ENCODE data around the gene GPR15LG. TPM values are rescaled to one million over a fixed set of nuclear protein-coding genes. Genes with fewer than 3 reads are reported as not detected.

GPR15LG gene
- total RNA-seq, 4 donors from 2014 or later: not detected

- no peak for DNase-seq
- H3K27ac ChIP-seq: no peak overlapping the region
- TF ChIP-seq POLR2A (IDR thresholded peaks at IDR 0.05) (no peak), CTCF (IDR thresholded peaks at IDR 0.05) (no peak)
- no peaks in the 10 kb centered on the region for H3K36me3 ChIP-seq
- H3K9me3 ChIP-seq: no peaks in the 10 kb centered on the region
- H3K4me1 ChIP-seq: no peaks in the 10 kb centered on the region
- H3K27me3 ChIP-seq: peaks cover 0 to 6% of the 10 kb centered on the region in 2 donors
- H3K4me3 ChIP-seq: no peak overlapping the region
- intact Hi-C loops (cut with DNase I; ENCODE audit: low total_unique reads): no loop called here
These were observed 23.3 kb downstream of the GPR15LG start for GRCh38 chr10:84196941-84197340.

DNA sequence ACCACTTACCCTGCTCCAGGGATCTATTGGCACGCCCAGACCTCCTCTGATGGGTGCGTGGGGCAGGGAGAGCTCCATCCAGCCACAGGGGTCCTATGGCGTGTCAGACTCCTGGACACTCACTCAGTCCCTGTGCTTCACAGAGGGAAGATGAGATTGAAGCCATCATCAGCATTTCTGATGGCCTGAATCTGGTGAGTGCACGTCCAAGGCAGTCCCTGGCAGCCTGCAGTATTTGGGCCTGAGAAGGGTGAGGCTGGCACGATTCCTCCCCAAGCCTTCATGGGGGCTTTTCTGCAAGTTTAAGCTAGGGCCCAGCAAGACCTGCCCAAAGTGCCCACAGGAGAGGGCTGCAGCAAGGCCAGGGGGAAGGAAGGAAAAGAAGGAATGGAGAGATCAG lies 24.0 kb downstream of the GPR15LG start:
- Histone ChIP-seq H3K36me3 (no peaks in the 10 kb centered on the region), H3K4me3 (no peak overlapping the region), H3K27ac (no peak overlapping the region), H3K27me3 (peaks cover 0 to 6% of the 10 kb centered on the region in 2 donors), H3K4me1 (no peaks in the 10 kb centered on the region), H3K9me3 (no peaks in the 10 kb centered on the region)
- DNase-seq: no peak
- no peak for TF ChIP-seq CTCF (IDR thresholded peaks at IDR 0.05)
- TF ChIP-seq POLR2A (IDR thresholded peaks at IDR 0.05): no peak
- intact Hi-C loops (cut with DNase I; ENCODE audit: low total_unique reads): no loop called here

DNA sequence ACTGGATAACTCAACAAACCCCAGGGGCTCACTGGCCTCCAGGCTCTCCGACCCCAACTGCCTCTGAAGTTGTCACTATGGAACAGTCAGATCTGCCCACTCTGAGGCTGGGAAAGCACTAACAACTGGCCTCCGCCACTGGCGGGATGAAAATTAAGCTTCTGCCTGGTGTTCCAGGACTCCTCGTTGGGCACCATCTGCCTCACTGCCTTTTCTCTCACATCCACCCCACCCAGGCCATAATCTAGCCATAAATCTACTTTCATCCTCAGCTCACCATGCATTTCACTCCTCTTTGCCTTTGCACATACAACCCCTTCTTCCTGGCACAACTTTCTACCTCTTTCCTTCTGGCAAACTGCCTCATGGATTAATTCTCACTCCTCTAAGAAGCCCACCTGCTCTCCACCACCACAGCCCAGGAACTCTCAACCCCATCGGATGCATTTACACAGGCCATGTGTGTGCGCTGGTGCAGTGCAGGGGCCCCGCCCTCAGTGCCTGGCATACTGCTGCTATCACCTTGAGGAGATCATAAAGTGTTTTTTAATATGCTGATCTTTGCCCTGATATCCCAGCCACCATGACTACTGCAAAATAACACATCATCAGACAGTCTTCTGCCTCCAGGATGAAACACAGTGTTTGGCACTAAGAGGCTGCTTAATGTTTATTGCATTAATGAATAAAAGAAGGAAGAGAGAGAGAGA lies 24.8 kb downstream of the GPR15LG start:
- no peak for DNase-seq
- no peak for TF ChIP-seq CTCF (IDR thresholded peaks at IDR 0.05)
- TF ChIP-seq POLR2A (IDR thresholded peaks at IDR 0.05): no peak
- Histone ChIP-seq H3K27me3 (peaks cover 0 to 6% of the 10 kb centered on the region in 2 donors), H3K9me3 (no peaks in the 10 kb centered on the region), H3K4me1 (no peaks in the 10 kb centered on the region), H3K36me3 (no peaks in the 10 kb centered on the region), H3K4me3 (no peak overlapping the region), H3K27ac (no peak overlapping the region)
- intact Hi-C loops (cut with DNase I; ENCODE audit: low total_unique reads): no loop called here

DNA sequence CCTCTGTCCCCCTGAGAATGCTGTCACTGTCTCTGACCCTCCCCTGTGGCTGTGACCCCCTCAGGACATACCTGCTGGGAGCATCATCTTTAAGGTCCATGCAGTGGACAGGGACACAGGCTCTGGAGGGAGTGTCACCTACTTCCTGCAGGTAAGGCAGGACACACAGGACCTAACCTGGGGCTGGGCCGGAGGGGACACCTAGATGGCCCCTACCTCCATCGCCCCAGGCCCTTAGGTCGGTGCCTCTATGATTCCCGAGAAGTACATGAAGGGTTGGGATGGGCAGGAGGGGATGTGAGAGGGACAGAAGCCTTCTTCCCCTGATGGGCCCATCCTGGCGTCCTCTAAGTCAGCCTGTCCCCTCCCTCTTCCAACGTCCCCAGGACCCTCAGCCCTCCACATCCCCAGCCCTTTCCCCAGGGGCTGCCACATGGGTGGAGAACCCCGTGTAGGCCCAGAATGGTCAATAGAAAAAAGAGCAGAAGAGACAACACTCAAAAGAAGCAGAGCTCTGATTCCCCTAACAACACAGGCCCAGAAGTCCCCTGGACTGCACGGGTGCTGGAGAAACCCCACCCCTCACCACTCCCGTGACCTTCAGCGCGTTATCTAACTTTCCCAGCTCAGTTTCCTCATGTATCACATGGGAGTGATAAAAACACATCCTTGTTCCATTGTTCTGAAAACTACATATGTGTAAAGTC lies 27.1 kb downstream of the GPR15LG start:
- no peak overlapping the region for H3K4me3 ChIP-seq
- intact Hi-C loops (cut with DNase I; ENCODE audit: low total_unique reads): no loop called here
- no peaks in the 10 kb centered on the region for H3K36me3 ChIP-seq
- no peak overlapping the region for H3K27ac ChIP-seq
- H3K9me3 ChIP-seq: no peaks in the 10 kb centered on the region
- DNase-seq: no peak
- no peaks in the 10 kb centered on the region for H3K4me1 ChIP-seq
- no peaks in the 10 kb centered on the region for H3K27me3 ChIP-seq
- TF ChIP-seq POLR2A (IDR thresholded peaks at IDR 0.05) (no peak), CTCF (IDR thresholded peaks at IDR 0.05) (no peak)

GRCh38 chr10:84201244-84201606 lies 27.6 kb downstream of the GPR15LG start:
- H3K27ac ChIP-seq: no peak overlapping the region
- TF ChIP-seq POLR2A (IDR thresholded peaks at IDR 0.05) (no peak), CTCF (IDR thresholded peaks at IDR 0.05) (no peak)
- no peaks in the 10 kb centered on the region for H3K27me3 ChIP-seq
- no peak overlapping the region for H3K4me3 ChIP-seq
- no peaks in the 10 kb centered on the region for H3K4me1 ChIP-seq
- intact Hi-C loops (cut with DNase I; ENCODE audit: low total_unique reads): no loop called here
- no peaks in the 10 kb centered on the region for H3K36me3 ChIP-seq
- no peak for DNase-seq
- H3K9me3 ChIP-seq: no peaks in the 10 kb centered on the region
